ENCODE data around the gene CD6. TPM values are rescaled to one million over a fixed set of nuclear protein-coding genes. Genes with fewer than 3 reads are reported as not detected.

Gene CD6
- total RNA-seq, 1 experiment from 2014 or later = 0.23 TPM

DNA sequence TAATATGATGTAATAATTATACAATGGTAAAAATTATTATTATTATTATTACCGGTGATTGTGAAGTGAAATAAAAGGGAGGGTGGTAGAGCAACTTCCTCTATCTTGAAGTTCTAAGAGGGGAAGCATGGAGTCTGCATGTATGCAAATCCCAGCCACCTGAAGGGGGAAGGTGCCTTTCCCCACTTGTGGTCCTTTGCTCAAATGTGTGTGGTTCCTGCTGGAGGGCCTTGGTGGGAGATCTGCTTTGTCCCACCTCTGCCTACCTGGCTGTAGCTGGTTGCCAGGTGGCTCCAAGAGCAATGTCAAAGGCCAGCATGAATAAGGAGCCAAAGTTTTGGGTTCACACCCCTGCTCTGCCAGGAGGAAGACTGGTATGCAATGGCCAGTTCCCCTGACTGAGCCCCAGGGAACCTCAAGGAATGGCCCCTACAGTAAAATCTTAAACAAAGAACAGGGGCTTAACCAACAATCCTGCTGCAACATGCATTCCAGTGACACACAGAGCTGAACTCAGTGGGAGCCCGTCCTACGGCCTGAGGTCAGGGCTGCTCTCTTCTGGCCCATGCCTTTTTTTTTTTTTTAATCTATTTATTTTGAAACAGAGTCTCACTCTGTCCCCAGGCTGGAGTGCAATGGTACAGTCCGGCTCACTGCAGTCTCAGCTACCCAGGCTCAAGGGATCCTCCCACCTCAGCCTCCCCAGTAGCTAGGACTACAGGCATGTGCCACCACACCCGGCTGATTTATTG is 38.7 kb upstream of the CD6 start:
- H3K4me1 Mint-ChIP-seq (ENCODE audit: low read depth, unreplicated experiment) = no peaks in the 10 kb centered on the region
- Histone ChIP-seq H3K9me3 (no peaks in the 10 kb centered on the region), H3K4me1 (no peaks in the 10 kb centered on the region), H3K36me3 (ENCODE audit: control insufficient read depth, insufficient read depth, low read length) (peaks cover 3% of the 10 kb centered on the region), H3K4me3 (ENCODE audit: low read depth, low read length) (no peak overlapping the region), H3K27me3 (replicated peaks; ENCODE audit: control insufficient read depth, insufficient read depth, low read length) (no peaks in the 10 kb centered on the region)
- no peak overlapping the region for H3K4me3 Mint-ChIP-seq (ENCODE audit: unreplicated experiment)
- intact Hi-C loops (cut with micrococcal nuclease; ENCODE audit: unreplicated experiment) = no loop called here
- no peaks in the 10 kb centered on the region for H3K27me3 Mint-ChIP-seq (ENCODE audit: insufficient read depth, unreplicated experiment)
- POLR2A ChIA-PET = interaction anchor here (1.0 kb wide), 1 partner anchor 19 kb away, joined by 3 read pairs; the partner anchor contains the start of gene TMEM109
- CTCF ChIA-PET = no interaction called here
- H3K27ac Mint-ChIP-seq (ENCODE audit: unreplicated experiment) = no peak overlapping the region
- peaks cover 24% of the 10 kb centered on the region for H3K36me3 Mint-ChIP-seq (ENCODE audit: insufficient read depth, unreplicated experiment)
- peak in 1 of 2 experiments; percentile 62 for DNase-seq
- no TSS peak for BruUV-seq (replicated peaks)
- TF ChIP-seq, protein P1, sequence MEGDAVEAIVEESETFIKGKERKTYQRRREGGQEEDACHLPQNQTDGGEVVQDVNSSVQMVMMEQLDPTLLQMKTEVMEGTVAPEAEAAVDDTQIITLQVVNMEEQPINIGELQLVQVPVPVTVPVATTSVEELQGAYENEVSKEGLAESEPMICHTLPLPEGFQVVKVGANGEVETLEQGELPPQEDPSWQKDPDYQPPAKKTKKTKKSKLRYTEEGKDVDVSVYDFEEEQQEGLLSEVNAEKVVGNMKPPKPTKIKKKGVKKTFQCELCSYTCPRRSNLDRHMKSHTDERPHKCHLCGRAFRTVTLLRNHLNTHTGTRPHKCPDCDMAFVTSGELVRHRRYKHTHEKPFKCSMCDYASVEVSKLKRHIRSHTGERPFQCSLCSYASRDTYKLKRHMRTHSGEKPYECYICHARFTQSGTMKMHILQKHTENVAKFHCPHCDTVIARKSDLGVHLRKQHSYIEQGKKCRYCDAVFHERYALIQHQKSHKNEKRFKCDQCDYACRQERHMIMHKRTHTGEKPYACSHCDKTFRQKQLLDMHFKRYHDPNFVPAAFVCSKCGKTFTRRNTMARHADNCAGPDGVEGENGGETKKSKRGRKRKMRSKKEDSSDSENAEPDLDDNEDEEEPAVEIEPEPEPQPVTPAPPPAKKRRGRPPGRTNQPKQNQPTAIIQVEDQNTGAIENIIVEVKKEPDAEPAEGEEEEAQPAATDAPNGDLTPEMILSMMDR (IDR thresholded peaks at IDR 0.05; ENCODE audit: insufficient read depth in 1 of 2, low read depth in 1 of 2, low read length in 1 of 2, severe bottlenecking in 1 of 2, unreplicated experiment in 1 of 2) = no peak
- H3K9me3 Mint-ChIP-seq (ENCODE audit: unreplicated experiment) = no peaks in the 10 kb centered on the region

DNA sequence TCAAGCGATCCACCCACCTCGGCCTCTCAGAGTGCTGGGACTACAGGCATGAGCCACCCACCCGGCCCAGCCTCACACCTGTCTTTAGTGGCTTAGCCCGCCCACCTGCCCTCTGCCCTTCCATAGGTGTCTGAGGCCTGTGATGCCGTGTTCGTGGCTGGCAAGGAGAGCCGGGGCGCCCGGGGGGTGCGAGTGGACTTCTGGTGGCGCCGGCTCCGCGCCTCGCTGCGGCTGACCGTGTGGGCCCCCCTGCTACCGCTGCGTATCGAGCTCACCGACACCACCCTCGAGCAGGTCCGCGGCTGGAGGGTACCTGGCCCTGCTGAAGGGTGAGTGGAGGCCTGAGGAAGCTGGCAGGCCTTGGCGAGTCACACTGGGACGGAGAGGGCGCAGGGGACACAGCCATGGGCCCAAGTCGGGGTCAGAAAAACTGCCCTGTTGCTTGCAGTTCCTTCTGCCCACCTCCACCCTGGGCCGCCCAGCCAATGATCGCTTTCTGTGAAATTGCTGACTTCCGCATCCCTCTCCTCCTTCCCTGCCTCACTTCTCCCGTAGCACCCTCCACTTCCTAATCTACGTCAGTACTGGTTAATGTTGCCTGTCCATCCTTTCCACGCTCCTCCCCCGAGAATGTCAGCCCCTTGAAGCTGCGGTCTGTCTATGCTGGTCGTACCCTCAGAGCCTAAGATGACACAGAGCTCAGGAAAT is 37.9 kb upstream of the CD6 start:
- CTCF ChIA-PET = no interaction called here
- no peaks in the 10 kb centered on the region for H3K4me1 Mint-ChIP-seq (ENCODE audit: low read depth, unreplicated experiment)
- H3K36me3 Mint-ChIP-seq (ENCODE audit: insufficient read depth, unreplicated experiment) = peaks cover 24% of the 10 kb centered on the region
- Histone ChIP-seq H3K4me3 (ENCODE audit: low read depth, low read length) (no peak overlapping the region), H3K9me3 (no peaks in the 10 kb centered on the region), H3K27me3 (replicated peaks; ENCODE audit: control insufficient read depth, insufficient read depth, low read length) (no peaks in the 10 kb centered on the region), H3K4me1 (no peaks in the 10 kb centered on the region), H3K36me3 (ENCODE audit: control insufficient read depth, insufficient read depth, low read length) (peaks cover 3% of the 10 kb centered on the region)
- no peak for DNase-seq
- H3K27ac Mint-ChIP-seq (ENCODE audit: unreplicated experiment) = no peak overlapping the region
- intact Hi-C loops (cut with micrococcal nuclease; ENCODE audit: unreplicated experiment) = no loop called here
- H3K9me3 Mint-ChIP-seq (ENCODE audit: unreplicated experiment) = no peaks in the 10 kb centered on the region
- H3K4me3 Mint-ChIP-seq (ENCODE audit: unreplicated experiment) = no peak overlapping the region
- no peaks in the 10 kb centered on the region for H3K27me3 Mint-ChIP-seq (ENCODE audit: insufficient read depth, unreplicated experiment)
- TF ChIP-seq, protein P1 (IDR thresholded peaks at IDR 0.05; ENCODE audit: insufficient read depth in 1 of 2, low read depth in 1 of 2, low read length in 1 of 2, severe bottlenecking in 1 of 2, unreplicated experiment in 1 of 2) = no peak
- POLR2A ChIA-PET = interaction anchor here (1.0 kb wide), 1 partner anchor 20 kb away, joined by 3 read pairs; the partner anchor contains the start of gene TMEM109
- no TSS peak for BruUV-seq (replicated peaks)

DNA sequence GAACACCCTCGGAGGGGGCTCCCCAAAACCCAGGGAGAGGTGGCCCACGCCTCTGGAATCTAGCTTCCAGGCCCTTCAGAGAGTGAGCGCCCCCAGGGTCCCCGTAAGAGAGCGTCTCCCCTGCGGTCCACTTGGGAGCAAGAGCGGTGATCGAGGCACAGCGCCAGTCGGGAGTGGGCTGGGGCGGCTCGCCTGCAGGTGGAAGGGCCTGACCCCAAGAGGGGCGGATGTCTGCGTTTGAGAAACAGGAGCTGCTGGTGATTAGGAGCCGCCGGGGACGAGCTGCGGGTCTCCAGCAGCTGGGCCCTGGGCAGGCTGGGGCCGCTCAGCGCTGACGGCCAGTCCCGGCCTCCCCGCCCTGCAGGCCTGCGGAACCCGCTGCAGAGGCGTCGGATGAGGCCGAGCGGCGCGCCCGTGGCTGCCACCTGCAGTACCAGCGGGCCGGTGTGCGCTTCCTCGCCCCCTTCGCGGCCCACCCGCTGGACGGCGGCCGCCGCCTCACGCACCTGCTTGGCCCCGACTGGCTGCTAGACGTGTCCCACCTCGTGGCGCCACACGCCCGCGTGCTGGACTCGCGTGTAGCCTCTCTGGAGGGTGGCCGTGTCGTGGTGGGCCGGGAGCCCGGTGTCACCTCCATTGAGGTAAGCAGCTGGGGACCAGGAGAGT is 37.2 kb upstream of the CD6 start:
- no peak overlapping the region for H3K4me3 Mint-ChIP-seq (ENCODE audit: unreplicated experiment)
- H3K9me3 Mint-ChIP-seq (ENCODE audit: unreplicated experiment) = no peaks in the 10 kb centered on the region
- Histone ChIP-seq H3K4me1 (no peaks in the 10 kb centered on the region; the same call in 1 of the 2 replicates), H3K4me3 (ENCODE audit: low read depth, low read length) (no peak overlapping the region), H3K36me3 (ENCODE audit: control insufficient read depth, insufficient read depth, low read length) (peaks cover 3% of the 10 kb centered on the region), H3K27me3 (replicated peaks; ENCODE audit: control insufficient read depth, insufficient read depth, low read length) (no peaks in the 10 kb centered on the region), H3K9me3 (no peaks in the 10 kb centered on the region)
- no TSS peak for BruUV-seq (replicated peaks)
- no peak overlapping the region for H3K27ac Mint-ChIP-seq (ENCODE audit: unreplicated experiment)
- H3K36me3 Mint-ChIP-seq (ENCODE audit: insufficient read depth, unreplicated experiment) = peaks cover 24% of the 10 kb centered on the region
- no peaks in the 10 kb centered on the region for H3K27me3 Mint-ChIP-seq (ENCODE audit: insufficient read depth, unreplicated experiment)
- ChIA-PET CTCF (no interaction called here), POLR2A (no interaction called here)
- DNase-seq = no peak
- intact Hi-C loops (cut with micrococcal nuclease; ENCODE audit: unreplicated experiment) = no loop called here
- TF ChIP-seq, protein P1 (IDR thresholded peaks at IDR 0.05; ENCODE audit: insufficient read depth in 1 of 2, low read depth in 1 of 2, low read length in 1 of 2, severe bottlenecking in 1 of 2, unreplicated experiment in 1 of 2) = no peak
- H3K4me1 Mint-ChIP-seq (ENCODE audit: low read depth, unreplicated experiment) = peaks cover 2% of the 10 kb centered on the region
